RWPE2 (cell line): ENCODE results near the gene ARL3.

Source experiments
- ATAC-seq: fragments of 200-7000 bp; cut with Tn5 transposase; 3 replicates; pipeline ENCODE4 v1.9.1; 2021; ENCODE audit warnings: low read depth
- DNase-seq: peaks from one replicate; pipeline ENCODE4 v3.0.0-alpha.2; 2020; ENCODE audit warnings: low spot score
- H3K27ac ChIP-seq: fragments of 450-650 bp; 2 replicates; pipeline ENCODE4 v1.5.1; 2017; ENCODE audit warnings: mild to moderate bottlenecking; ENCODE audit not compliant: poor library complexity, severe bottlenecking
- H3K27me3 ChIP-seq: fragments of 250-450 bp; sonication (Bioruptor Pico); 2 replicates; pipeline ENCODE4 v1.5.1; 2021; ENCODE audit warnings: mild to moderate bottlenecking, moderate library complexity; ENCODE audit not compliant: insufficient read depth, poor library complexity, severe bottlenecking
- H3K36me3 ChIP-seq: fragments of 250-450 bp; sonication (Bioruptor Pico); 2 replicates; pipeline ENCODE4 v1.5.1; 2020; ENCODE audit warnings: low read depth, mild to moderate bottlenecking, moderate library complexity
- H3K4me1 ChIP-seq: fragments of 250-450 bp; sonication (Bioruptor Pico); 2 replicates; pipeline ENCODE4 v1.5.1; 2021; ENCODE audit warnings: mild to moderate bottlenecking, moderate library complexity; ENCODE audit not compliant: insufficient read depth, poor library complexity, severe bottlenecking
- H3K4me3 ChIP-seq: fragments of 250-450 bp; sonication (Bioruptor Pico); 2 replicates; pipeline ENCODE4 v1.5.1; 2021; ENCODE audit warnings: mild to moderate bottlenecking, moderate library complexity; ENCODE audit not compliant: severe bottlenecking
- H3K9me3 ChIP-seq: fragments of 250-450 bp; sonication (Bioruptor Pico); 2 replicates; pipeline ENCODE4 v1.5.1; 2021; ENCODE audit warnings: mild to moderate bottlenecking, moderate library complexity; ENCODE audit not compliant: severe bottlenecking
- TF ChIP-seq, protein P1 (sequence below): fragments of 450-650 bp; IDR thresholded peaks from one replicate; pipeline ENCODE4 v1.5.1; 2017; ENCODE audit warnings: mild to moderate bottlenecking, moderate library complexity; ENCODE audit not compliant: poor library complexity, severe bottlenecking

Gene ARL3

DNA sequence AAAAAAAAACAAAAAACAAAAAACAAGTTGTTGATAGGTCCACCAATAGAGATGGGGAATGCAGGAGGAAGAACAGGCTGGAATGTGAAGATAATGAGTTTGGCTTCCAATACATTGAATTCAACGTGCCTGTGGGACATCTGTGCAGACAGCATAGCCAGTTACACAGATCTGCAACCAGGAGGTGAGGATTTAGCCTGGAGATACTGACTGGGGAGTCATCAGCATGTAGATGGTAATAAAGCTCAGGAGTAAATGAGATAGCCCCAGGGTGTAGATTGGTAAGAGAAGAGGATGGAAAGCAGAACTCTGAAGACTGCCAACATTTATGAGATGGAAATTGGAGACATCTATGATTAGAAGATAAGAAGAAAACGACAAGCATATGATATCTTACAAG is 74.7 kb downstream of the ARL3 start:
- TF ChIP-seq, protein P1, sequence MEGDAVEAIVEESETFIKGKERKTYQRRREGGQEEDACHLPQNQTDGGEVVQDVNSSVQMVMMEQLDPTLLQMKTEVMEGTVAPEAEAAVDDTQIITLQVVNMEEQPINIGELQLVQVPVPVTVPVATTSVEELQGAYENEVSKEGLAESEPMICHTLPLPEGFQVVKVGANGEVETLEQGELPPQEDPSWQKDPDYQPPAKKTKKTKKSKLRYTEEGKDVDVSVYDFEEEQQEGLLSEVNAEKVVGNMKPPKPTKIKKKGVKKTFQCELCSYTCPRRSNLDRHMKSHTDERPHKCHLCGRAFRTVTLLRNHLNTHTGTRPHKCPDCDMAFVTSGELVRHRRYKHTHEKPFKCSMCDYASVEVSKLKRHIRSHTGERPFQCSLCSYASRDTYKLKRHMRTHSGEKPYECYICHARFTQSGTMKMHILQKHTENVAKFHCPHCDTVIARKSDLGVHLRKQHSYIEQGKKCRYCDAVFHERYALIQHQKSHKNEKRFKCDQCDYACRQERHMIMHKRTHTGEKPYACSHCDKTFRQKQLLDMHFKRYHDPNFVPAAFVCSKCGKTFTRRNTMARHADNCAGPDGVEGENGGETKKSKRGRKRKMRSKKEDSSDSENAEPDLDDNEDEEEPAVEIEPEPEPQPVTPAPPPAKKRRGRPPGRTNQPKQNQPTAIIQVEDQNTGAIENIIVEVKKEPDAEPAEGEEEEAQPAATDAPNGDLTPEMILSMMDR: no peak
- H3K27me3 ChIP-seq: no peaks in the 10 kb centered on the region
- DNase-seq: no peak

DNA sequence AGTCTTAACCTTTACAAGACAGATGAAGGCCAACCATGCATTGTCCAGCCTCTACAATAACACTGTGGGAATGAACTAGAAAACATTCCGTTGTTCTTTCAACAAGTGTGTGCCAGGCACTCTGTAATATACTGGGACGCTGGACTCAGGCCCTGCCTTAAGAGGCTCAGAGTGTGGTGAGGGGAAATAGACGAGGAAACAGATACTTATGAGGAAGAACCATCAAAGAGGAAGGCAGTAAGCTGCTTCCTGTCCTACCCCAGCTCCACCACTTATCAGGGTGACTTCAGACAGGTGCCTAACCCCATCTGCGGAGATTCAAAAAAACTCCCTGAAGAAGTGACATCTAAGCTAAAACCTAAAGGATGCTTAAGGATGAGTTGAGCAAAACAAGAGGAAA is 78.8 kb downstream of the ARL3 start:
- no peaks in the 10 kb centered on the region for H3K27me3 ChIP-seq
- ATAC-seq (no peak), DNase-seq (no peak)
- H3K4me1 ChIP-seq: peaks cover 36% of the 10 kb centered on the region
- H3K36me3 ChIP-seq: peaks cover 3% of the 10 kb centered on the region; the same call in 1 of the 2 replicates
- no peak overlapping the region for H3K4me3 ChIP-seq
- peak overlapping the region; percentile 97 for H3K27ac ChIP-seq
- H3K9me3 ChIP-seq: no peaks in the 10 kb centered on the region
- TF ChIP-seq, protein P1: no peak

More for the DNA sequence above, 74.7 kb downstream of the ARL3 start:
- Histone ChIP-seq H3K9me3 (no peaks in the 10 kb centered on the region), H3K27ac (no peak overlapping the region), H3K4me3 (no peak overlapping the region), H3K4me1 (peaks cover 10% of the 10 kb centered on the region), H3K36me3 (no peaks in the 10 kb centered on the region)
- no peak for ATAC-seq

DNA sequence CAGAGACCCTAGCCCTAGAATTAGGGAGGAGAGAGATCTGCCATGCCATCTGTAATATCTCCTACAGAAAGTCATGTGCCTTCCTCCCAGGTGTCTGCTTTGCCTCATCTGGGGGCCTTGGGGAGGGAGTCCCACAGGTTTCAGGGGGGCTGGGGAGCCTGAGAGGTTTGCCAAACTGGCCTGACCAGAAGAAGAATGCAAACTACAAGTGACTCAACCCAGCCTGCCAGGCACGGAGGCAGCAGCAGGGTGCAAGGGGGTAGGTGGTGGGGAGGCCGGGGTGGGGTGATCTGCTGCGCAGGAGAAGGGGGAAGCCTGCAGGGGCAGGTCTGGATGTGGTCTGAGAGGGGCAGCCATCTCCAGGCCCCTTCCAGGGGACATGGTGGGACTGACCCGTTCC is 79.5 kb downstream of the ARL3 start:
- TF ChIP-seq, protein P1: no peak
- Histone ChIP-seq H3K4me3 (no peak overlapping the region), H3K27ac (peak overlapping the region; percentile 97), H3K27me3 (no peaks in the 10 kb centered on the region), H3K4me1 (peaks cover 43% of the 10 kb centered on the region), H3K36me3 (peaks cover 5% of the 10 kb centered on the region; the same call in 1 of the 2 replicates), H3K9me3 (no peaks in the 10 kb centered on the region)
- ATAC-seq: peak; percentile 19; the same call in 1 of the 3 replicates
- DNase-seq: no peak

DNA sequence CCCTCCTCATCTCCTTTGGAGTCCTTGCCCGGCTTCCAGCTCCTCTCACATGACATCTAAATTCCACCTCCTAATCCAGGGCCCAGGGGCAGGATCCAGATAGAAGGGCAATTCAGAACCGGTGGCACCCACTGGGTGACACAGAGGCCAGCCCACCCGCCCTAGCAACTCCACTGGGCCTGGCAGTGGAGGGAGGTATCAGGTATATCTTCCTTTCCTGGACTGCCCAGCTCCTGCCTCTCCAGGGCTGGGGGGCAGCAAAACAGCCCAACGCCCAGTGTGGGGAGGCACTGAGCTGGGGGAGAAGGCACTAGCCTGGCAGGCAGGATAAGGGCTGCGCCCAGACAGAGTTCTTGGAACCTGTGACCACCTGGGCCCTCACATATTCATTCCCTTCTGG is 80.3 kb downstream of the ARL3 start:
- peak overlapping the region; percentile 97 for H3K27ac ChIP-seq
- peaks cover 51% of the 10 kb centered on the region for H3K4me1 ChIP-seq
- H3K27me3 ChIP-seq: no peaks in the 10 kb centered on the region
- no peak for ATAC-seq
- TF ChIP-seq, protein P1: no peak
- H3K36me3 ChIP-seq: peaks cover 5% of the 10 kb centered on the region; the same call in 1 of the 2 replicates
- H3K4me3 ChIP-seq: no peak overlapping the region
- no peaks in the 10 kb centered on the region for H3K9me3 ChIP-seq
- peak; percentile 43 for DNase-seq

DNA sequence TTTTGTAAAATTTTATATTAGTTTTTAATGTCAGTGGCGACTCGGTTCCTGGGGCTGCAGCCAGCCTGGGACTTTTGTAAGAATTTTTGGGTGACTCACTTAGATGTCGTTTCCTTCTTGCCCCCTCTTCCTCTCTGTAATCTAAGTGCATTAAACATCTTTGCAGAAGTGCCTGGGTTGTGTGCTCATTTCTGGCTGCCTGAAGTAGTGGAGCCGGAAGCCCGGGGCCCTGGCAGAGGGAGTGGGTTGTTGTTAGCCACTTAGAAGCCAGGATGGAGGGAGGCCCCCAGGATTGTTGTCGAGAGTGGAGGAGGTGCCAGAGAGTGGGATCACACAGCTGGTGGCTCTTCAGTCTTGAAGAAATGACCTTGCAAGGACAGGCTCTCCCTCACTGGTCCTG is 80.9 kb downstream of the ARL3 start:
- no peak for ATAC-seq
- Histone ChIP-seq H3K4me1 (peaks cover 57% of the 10 kb centered on the region), H3K4me3 (no peak overlapping the region), H3K9me3 (no peaks in the 10 kb centered on the region), H3K27me3 (no peaks in the 10 kb centered on the region), H3K27ac (peak overlapping the region; percentile 97), H3K36me3 (peaks cover 5% of the 10 kb centered on the region; the same call in 1 of the 2 replicates)
- TF ChIP-seq, protein P1: no peak
- peak; percentile 34 for DNase-seq
